Astrocyte (in vitro differentiated cells and primary cell): ENCODE results near the gene ST3GAL4. TPM values are rescaled to one million over a fixed set of nuclear protein-coding genes. Genes with fewer than 3 reads are reported as not detected.

Source experiments
- DNase-seq: peaks from one replicate; pipeline ENCODE4 v3.0.0-alpha.2; 2010; ENCODE audit warnings: low read depth
- FAIRE-seq: peaks from 2 replicates; lab custom pipeline; 2011; peaks lifted over from hg19 to GRCh38; lab: Jason Lieb, UNC
- H2AFZ ChIP-seq: 2 replicates; pipeline ENCODE4 v1.6.0; 2012; ENCODE audit warnings: low read depth, low read length, inconsistent platforms
- H3K27ac ChIP-seq: 2 replicates; pipeline ENCODE4 v1.5.1; 2011; ENCODE audit warnings: low read depth, low read length, inconsistent platforms
- H3K27me3 ChIP-seq: 2 replicates; pipeline ENCODE4 v1.6.0; 2011; ENCODE audit warnings: low read length, inconsistent platforms; ENCODE audit not compliant: insufficient read depth
- H3K36me3 ChIP-seq: 2 replicates; pipeline ENCODE4 v1.5.1; 2011; ENCODE audit warnings: low read length, inconsistent platforms; ENCODE audit not compliant: insufficient read depth
- H3K4me1 ChIP-seq: 2 replicates; pipeline ENCODE4 v1.5.1; 2011; ENCODE audit warnings: low read length, inconsistent platforms; ENCODE audit not compliant: insufficient read depth
- H3K4me2 ChIP-seq: 2 replicates; pipeline ENCODE4 v1.6.0; 2012; ENCODE audit warnings: low read length, inconsistent platforms
- H3K4me3 ChIP-seq: 2 replicates; pipeline ENCODE4 v1.5.1; 2011; ENCODE audit warnings: low read depth, mild to moderate bottlenecking, low read length, inconsistent platforms; ENCODE audit not compliant: insufficient read depth
- H3K79me2 ChIP-seq: 2 replicates; pipeline ENCODE4 v1.6.0; 2012; ENCODE audit warnings: mild to moderate bottlenecking, low read length, inconsistent platforms; ENCODE audit not compliant: insufficient read depth
- H3K9ac ChIP-seq: 2 replicates; pipeline ENCODE4 v1.6.0; 2012; ENCODE audit warnings: mild to moderate bottlenecking, low read length, inconsistent platforms
- H3K9me3 ChIP-seq: 2 replicates; pipeline ENCODE4 v1.5.1; 2012; ENCODE audit warnings: low read depth, mild to moderate bottlenecking, low read length, inconsistent platforms; ENCODE audit not compliant: insufficient read depth
- H4K20me1 ChIP-seq: 2 replicates; pipeline ENCODE4 v1.6.0; 2012; ENCODE audit warnings: low read length, inconsistent platforms; ENCODE audit not compliant: insufficient read depth
- H3K27ac Mint-ChIP-seq: one replicate; pipeline ENCODE4 v1.8.0; 2021; ENCODE audit warnings: mild to moderate bottlenecking, mixed read lengths; ENCODE audit not compliant: unreplicated experiment
- H3K27me3 Mint-ChIP-seq: one replicate; pipeline ENCODE4 v1.8.0; 2021; ENCODE audit warnings: low read depth, mixed read lengths; ENCODE audit not compliant: unreplicated experiment
- H3K36me3 Mint-ChIP-seq: one replicate; pipeline ENCODE4 v1.8.0; 2021; ENCODE audit warnings: low read depth, mixed read lengths; ENCODE audit not compliant: unreplicated experiment
- H3K4me1 Mint-ChIP-seq: one replicate; pipeline ENCODE4 v1.8.0; 2021; ENCODE audit warnings: low read depth, mixed read lengths; ENCODE audit not compliant: unreplicated experiment
- H3K4me3 Mint-ChIP-seq: one replicate; pipeline ENCODE4 v1.8.0; 2021; ENCODE audit warnings: mild to moderate bottlenecking, moderate library complexity, mixed read lengths; ENCODE audit not compliant: unreplicated experiment
- H3K9me3 Mint-ChIP-seq: one replicate; pipeline ENCODE4 v1.8.0; 2021; ENCODE audit warnings: mild to moderate bottlenecking, mixed read lengths; ENCODE audit not compliant: unreplicated experiment
- EZH2 ChIP-seq: IDR thresholded peaks from 2 replicates; pipeline ENCODE4 v1.6.1; 2012; ENCODE audit warnings: mild to moderate bottlenecking, low read length, inconsistent platforms; ENCODE audit not compliant: insufficient read depth
- total RNA-seq: library from RNA; stranded (reverse); gene quantifications from 2 replicates; pipeline ENCODE4 v1.2.1, GENCODE V29; 2021
- TF ChIP-seq, protein P1 (sequence below): IDR thresholded peaks from 2 replicates; pipeline ENCODE4 v1.5.1; 2011; ENCODE audit warnings: low read depth, mild to moderate bottlenecking, inconsistent platforms, low read length, moderate library complexity; ENCODE audit not compliant: insufficient read depth

Gene ST3GAL4
- total RNA-seq, 1 donor from 2014 or later = 12.2 TPM

DNA sequence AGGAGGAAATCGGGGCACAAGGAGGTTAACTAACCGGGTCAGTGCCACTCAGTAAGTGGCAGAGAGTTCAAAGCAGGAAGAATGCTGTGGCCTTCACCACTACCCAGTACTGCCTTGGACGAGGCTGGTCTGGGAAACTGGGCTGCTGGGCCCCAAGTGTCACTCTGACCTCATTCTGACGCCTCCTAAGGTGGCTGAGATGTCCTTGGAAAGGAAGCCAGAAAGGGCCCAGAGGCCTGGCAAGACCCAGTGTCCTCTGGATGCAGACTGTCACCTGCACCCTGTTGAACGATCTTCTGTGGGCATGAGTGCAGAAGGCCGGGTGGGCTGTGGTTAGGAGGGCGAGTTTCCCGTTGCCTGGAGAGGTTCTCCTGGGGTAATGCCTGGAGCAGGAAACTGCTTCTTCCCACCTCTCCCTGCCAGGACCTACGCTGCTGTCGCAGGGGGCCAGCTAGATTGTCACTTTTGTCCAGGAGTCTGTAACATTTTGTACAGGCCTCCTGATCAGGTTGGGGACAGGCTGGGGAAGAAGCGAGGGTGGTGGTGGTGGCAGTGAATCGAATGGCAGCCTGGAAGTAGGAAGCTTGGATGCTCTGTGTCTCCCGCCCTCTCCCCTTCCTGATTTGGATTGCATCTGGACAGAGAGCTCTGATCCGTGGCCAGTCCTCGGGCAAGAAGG lies 105.1 kb downstream of the ST3GAL4 start:
- peaks cover 40% of the 10 kb centered on the region for H3K27me3 Mint-ChIP-seq
- no peaks in the 10 kb centered on the region for H3K36me3 Mint-ChIP-seq
- Histone ChIP-seq H2AFZ (no peak overlapping the region), H3K9ac (no peak overlapping the region), H3K4me3 (no peak overlapping the region), H3K36me3 (no peaks in the 10 kb centered on the region), H3K9me3 (peaks cover 2% of the 10 kb centered on the region), H4K20me1 (no peaks in the 10 kb centered on the region), H3K27ac (no peak overlapping the region), H3K4me1 (no peaks in the 10 kb centered on the region), H3K4me2 (no peak overlapping the region), H3K27me3 (peaks cover 7% of the 10 kb centered on the region), H3K79me2 (no peaks in the 10 kb centered on the region)
- peaks cover 5% of the 10 kb centered on the region for H3K9me3 Mint-ChIP-seq
- no peaks in the 10 kb centered on the region for H3K4me1 Mint-ChIP-seq
- no peak for TF ChIP-seq EZH2
- TF ChIP-seq, protein P1, sequence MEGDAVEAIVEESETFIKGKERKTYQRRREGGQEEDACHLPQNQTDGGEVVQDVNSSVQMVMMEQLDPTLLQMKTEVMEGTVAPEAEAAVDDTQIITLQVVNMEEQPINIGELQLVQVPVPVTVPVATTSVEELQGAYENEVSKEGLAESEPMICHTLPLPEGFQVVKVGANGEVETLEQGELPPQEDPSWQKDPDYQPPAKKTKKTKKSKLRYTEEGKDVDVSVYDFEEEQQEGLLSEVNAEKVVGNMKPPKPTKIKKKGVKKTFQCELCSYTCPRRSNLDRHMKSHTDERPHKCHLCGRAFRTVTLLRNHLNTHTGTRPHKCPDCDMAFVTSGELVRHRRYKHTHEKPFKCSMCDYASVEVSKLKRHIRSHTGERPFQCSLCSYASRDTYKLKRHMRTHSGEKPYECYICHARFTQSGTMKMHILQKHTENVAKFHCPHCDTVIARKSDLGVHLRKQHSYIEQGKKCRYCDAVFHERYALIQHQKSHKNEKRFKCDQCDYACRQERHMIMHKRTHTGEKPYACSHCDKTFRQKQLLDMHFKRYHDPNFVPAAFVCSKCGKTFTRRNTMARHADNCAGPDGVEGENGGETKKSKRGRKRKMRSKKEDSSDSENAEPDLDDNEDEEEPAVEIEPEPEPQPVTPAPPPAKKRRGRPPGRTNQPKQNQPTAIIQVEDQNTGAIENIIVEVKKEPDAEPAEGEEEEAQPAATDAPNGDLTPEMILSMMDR = no peak
- DNase-seq (no peak), FAIRE-seq (no peak)
- H3K27ac Mint-ChIP-seq = no peak overlapping the region
- H3K4me3 Mint-ChIP-seq = no peak overlapping the region

DNA sequence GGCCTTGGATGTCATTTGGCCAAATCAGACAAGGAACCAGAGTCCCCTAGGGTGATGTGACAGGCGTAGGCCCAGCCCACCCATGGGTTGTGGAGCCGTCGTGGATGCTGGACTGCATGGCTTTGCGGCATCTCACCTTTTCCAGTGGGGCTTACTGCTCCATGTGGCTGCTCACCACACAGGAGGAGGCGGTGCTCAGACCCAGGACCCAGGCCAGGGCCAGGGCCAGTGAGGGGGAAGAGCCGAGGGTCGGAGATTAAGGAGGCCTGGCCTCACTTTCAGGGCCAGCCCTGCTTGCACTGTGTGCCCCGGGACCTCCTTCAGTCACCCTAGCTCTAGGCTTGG lies 105.6 kb downstream of the ST3GAL4 start:
- H3K4me1 Mint-ChIP-seq = no peaks in the 10 kb centered on the region
- Histone ChIP-seq H3K36me3 (no peaks in the 10 kb centered on the region), H3K9me3 (peaks cover 2% of the 10 kb centered on the region), H3K27ac (no peak overlapping the region), H3K27me3 (peaks cover 10% of the 10 kb centered on the region), H2AFZ (no peak overlapping the region), H3K4me1 (no peaks in the 10 kb centered on the region), H3K4me2 (no peak overlapping the region), H3K9ac (no peak overlapping the region), H3K79me2 (no peaks in the 10 kb centered on the region), H4K20me1 (no peaks in the 10 kb centered on the region), H3K4me3 (no peak overlapping the region)
- TF ChIP-seq, protein P1 = no peak
- TF ChIP-seq EZH2 = no peak
- H3K9me3 Mint-ChIP-seq = peaks cover 5% of the 10 kb centered on the region
- FAIRE-seq = no peak
- H3K36me3 Mint-ChIP-seq = no peaks in the 10 kb centered on the region
- peaks cover 44% of the 10 kb centered on the region for H3K27me3 Mint-ChIP-seq
- no peak overlapping the region for H3K4me3 Mint-ChIP-seq
- no peak for DNase-seq
- no peak overlapping the region for H3K27ac Mint-ChIP-seq

DNA sequence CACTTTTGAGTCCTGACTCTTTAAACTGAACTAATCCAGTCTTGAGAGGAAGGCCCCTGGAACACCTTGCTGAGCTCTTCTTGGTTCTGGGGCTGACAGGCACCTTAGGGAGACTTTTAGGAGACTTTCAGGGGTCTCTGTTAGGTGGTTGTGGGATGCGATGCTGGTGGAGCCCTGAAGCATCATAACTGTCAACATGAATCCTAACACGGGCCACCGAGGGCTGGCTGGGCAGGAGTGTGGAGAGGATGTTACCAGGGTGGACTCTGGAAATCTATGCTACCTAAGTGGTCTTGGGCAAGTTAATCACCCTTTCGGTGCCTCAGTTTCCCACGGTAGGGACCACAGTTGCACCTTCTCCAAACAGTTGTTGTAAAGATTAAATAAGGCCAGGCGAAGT lies 106.5 kb downstream of the ST3GAL4 start:
- no peak overlapping the region for H3K27ac Mint-ChIP-seq
- H4K20me1 ChIP-seq = no peaks in the 10 kb centered on the region
- FAIRE-seq = no peak
- H3K27me3 ChIP-seq = peaks cover 11% of the 10 kb centered on the region
- H3K4me1 ChIP-seq = no peaks in the 10 kb centered on the region
- H3K27me3 Mint-ChIP-seq = peaks cover 48% of the 10 kb centered on the region
- no peak overlapping the region for H2AFZ ChIP-seq
- H3K36me3 ChIP-seq = no peaks in the 10 kb centered on the region
- peaks cover 5% of the 10 kb centered on the region for H3K9me3 Mint-ChIP-seq
- H3K4me3 ChIP-seq = no peak overlapping the region
- H3K4me1 Mint-ChIP-seq = no peaks in the 10 kb centered on the region
- H3K9me3 ChIP-seq = peaks cover 2% of the 10 kb centered on the region
- TF ChIP-seq, protein P1 = no peak
- no peak for TF ChIP-seq EZH2
- H3K27ac ChIP-seq = no peak overlapping the region
- DNase-seq = no peak
- H3K4me2 ChIP-seq = no peak overlapping the region
- no peak overlapping the region for H3K4me3 Mint-ChIP-seq
- no peak overlapping the region for H3K9ac ChIP-seq
- no peaks in the 10 kb centered on the region for H3K79me2 ChIP-seq
- no peaks in the 10 kb centered on the region for H3K36me3 Mint-ChIP-seq
